Ascending aorta (tissue), 2 donors: ENCODE results near the gene NKAIN2. TPM values are rescaled to one million over a fixed set of nuclear protein-coding genes. Genes with fewer than 3 reads are reported as not detected.

Experiments
- DNase-seq, 2 donors: peaks; one replicate each; pipeline ENCODE4 v3.0.0-alpha.2; 2019; ENCODE audit warnings: low spot score in 2 of 2
- H3K27ac ChIP-seq, 2 donors: fragments of 200-600 bp; sonication (generic); one replicate each; pipeline ENCODE4 v1.5.1; 2016 to 2017; ENCODE audit warnings: mild to moderate bottlenecking in 1 of 2
- H3K27me3 ChIP-seq: fragments of 200-600 bp; sonication (generic); one replicate; pipeline ENCODE4 v1.5.1; 2017
- H3K36me3 ChIP-seq, 2 donors: fragments of 200-600 bp; sonication (generic); one replicate each; pipeline ENCODE4 v1.5.1; 2016
- H3K4me1 ChIP-seq, 2 donors: fragments of 200-600 bp; sonication (generic); one replicate each; pipeline ENCODE4 v1.5.1; 2016 to 2017; ENCODE audit warnings: mild to moderate bottlenecking in 1 of 2
- H3K4me3 ChIP-seq, 2 donors: fragments of 200-600 bp; sonication (generic); one replicate each; pipeline ENCODE4 v1.5.1; 2016 to 2017; ENCODE audit warnings: mild to moderate bottlenecking in 1 of 2
- H3K9me3 ChIP-seq, 2 donors: fragments of 200-600 bp; sonication (generic); one replicate each; pipeline ENCODE4 v1.5.1; 2016
- CTCF ChIP-seq, 3 experiments: fragments of 200-600 bp in 2 of 3; fragments of 450-650 bp in 1 of 3; sonication (generic) in 2 of 3; IDR thresholded peaks; one replicate each; pipeline ENCODE4 v1.5.1; 2016 to 2019; ENCODE audit warnings: antibody characterized with exemption in 3 of 3, mild to moderate bottlenecking in 1 of 3, moderate library complexity in 1 of 3
- intact Hi-C: fragments of 100-400 bp; cut with DNase I; formaldehyde crosslinking; loops from one replicate; pipeline ENCODE4 v1.15.1; 2023
- total RNA-seq: library from RNA; depleted of rRNA; stranded (reverse); fragments of >200 nt; gene quantifications from one replicate; pipeline ENCODE4 v1.1.0, GENCODE V29; 2016

NKAIN2 gene
- total RNA-seq, 1 donor from 2014 or later = 0.11 TPM

GRCh38 chr6:124869416-124869815, 1065.8 kb downstream of the NKAIN2 start:
- Histone ChIP-seq H3K9me3 (no peaks in the 10 kb centered on the region), H3K27ac (no peak overlapping the region), H3K36me3 (no peaks in the 10 kb centered on the region), H3K27me3 (no peaks in the 10 kb centered on the region), H3K4me1 (no peaks in the 10 kb centered on the region), H3K4me3 (no peak overlapping the region)
- intact Hi-C loops = no loop called here
- no peak for TF ChIP-seq CTCF (IDR thresholded peaks at IDR 0.05)
- no peak for DNase-seq

GRCh38 chr6:124870611-124871459, 1067.2 kb downstream of the NKAIN2 start:
- no peak overlapping the region for H3K27ac ChIP-seq
- no peaks in the 10 kb centered on the region for H3K4me1 ChIP-seq
- intact Hi-C loops = loop anchor here (1.0 to 10.0 kb wide), 3 partner anchors 243 to 914 kb away; partner anchors contain the start of gene HDDC2
- H3K9me3 ChIP-seq = no peaks in the 10 kb centered on the region
- no peaks in the 10 kb centered on the region for H3K27me3 ChIP-seq
- H3K36me3 ChIP-seq = no peaks in the 10 kb centered on the region
- TF ChIP-seq CTCF (IDR thresholded peaks at IDR 0.05) = peak; percentile 58 to 83 (median 64)
- peak overlapping the region in 1 of 2 donors; percentile 7 for H3K4me3 ChIP-seq
- DNase-seq = no peak

- H3K4me1 ChIP-seq = no peaks in the 10 kb centered on the region
- H3K4me3 ChIP-seq = no peak overlapping the region
- TF ChIP-seq CTCF (IDR thresholded peaks at IDR 0.05) = no peak
- H3K9me3 ChIP-seq = no peaks in the 10 kb centered on the region
- no peak overlapping the region for H3K27ac ChIP-seq
- no peak for DNase-seq
- no peaks in the 10 kb centered on the region for H3K27me3 ChIP-seq
- intact Hi-C loops = loop anchor here (10.0 kb wide), 2 partner anchors 432 to 912 kb away; partner anchors contain the start of gene HDDC2
- H3K36me3 ChIP-seq = no peaks in the 10 kb centered on the region
Measured at GRCh38 chr6:124872361-124873065, 1068.8 kb downstream of the NKAIN2 start.

GRCh38 chr6:124873066-124873410, 1069.4 kb downstream of the NKAIN2 start:
- intact Hi-C loops = loop anchor here (10.0 kb wide), 2 partner anchors 432 to 912 kb away; partner anchors contain the start of gene HDDC2
- H3K36me3 ChIP-seq = no peaks in the 10 kb centered on the region
- no peaks in the 10 kb centered on the region for H3K9me3 ChIP-seq
- H3K4me1 ChIP-seq = no peaks in the 10 kb centered on the region
- no peak for DNase-seq
- no peak for TF ChIP-seq CTCF (IDR thresholded peaks at IDR 0.05)
- H3K4me3 ChIP-seq = no peak overlapping the region
- H3K27ac ChIP-seq = no peak overlapping the region
- H3K27me3 ChIP-seq = no peaks in the 10 kb centered on the region

Other genes with a start within 250 kb of the NKAIN2 start
- not detected for gene TRDN, start 166.9 kb upstream of the NKAIN2 start, total RNA-seq